Anterior cingulate cortex (tissue), 58 donors: Measurements from ENCODE around the gene DGKB.

Experiments used
- DNase-seq, 58 donors: peaks; one replicate each; lab custom pipeline; 2025; lab: John Stamatoyannopoulos, UW

DGKB gene

GRCh38 chr7:14828053-14828452, 74.5 kb downstream of the DGKB start:
- DNase-seq: no peak

- DNase-seq: no peak
These were observed 76.1 kb downstream of the DGKB start for GRCh38 chr7:14826426-14826825.

- no peak for DNase-seq
These were observed 76.6 kb downstream of the DGKB start for GRCh38 chr7:14825912-14826311.

DNA sequence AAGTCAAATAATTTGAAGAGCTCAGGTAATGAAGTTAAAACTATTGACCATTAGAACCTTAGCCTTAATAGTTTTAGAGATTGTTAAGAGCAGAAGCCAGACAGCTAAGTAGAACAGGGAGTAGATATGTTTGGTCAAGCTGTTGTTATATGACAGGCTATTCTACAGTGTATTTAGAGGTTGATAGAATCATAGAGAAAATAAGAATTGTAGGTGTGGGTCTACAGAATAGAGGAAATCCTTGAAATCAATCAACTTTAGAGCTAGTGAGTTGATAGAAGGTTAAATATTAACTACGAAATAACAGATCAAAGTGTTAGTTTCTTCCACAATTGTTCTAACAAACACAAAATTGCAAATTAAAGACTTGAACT, 80.1 kb downstream of the DGKB start:
- no peak for DNase-seq

DNA sequence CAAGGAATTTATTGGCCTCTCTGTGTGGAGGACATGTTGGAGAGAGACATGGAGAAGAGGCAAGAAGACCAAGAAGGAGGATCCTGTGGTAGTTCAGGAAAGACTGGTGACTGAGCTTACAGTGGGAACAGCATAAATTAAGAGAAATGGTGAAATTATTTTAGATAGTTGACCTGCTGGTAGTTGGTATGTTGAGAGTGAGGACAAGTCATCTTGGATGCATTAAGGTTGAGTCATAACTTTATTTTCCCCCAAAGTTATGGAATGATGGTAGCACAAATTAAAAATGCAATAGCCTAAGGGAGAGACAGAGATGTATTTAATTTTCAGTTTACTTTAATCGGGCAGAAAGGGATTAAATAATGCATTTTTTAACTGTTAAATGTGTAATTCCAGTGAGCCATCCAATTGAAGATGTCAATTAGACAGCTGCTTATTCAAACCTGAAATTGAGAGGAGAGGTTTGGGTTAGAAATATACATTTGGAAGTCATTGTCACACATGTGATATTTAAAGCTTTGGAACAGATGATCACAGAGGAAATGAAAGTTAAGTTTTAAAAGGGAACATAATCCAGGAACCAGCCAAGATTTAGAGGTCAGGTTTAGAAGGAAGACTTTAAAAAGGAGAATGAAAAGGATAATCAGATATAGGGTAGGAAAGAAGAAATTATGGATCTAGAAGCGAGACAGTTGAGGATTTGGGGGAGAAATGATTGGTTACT, 80.6 kb downstream of the DGKB start:
- DNase-seq: no peak

GRCh38 chr7:14818871-14819270, 83.7 kb downstream of the DGKB start:
- DNase-seq: no peak

- no peak for DNase-seq
These were observed 84.5 kb downstream of the DGKB start for GRCh38 chr7:14817829-14818614.

GRCh38 chr7:14807507-14807906, 95.0 kb downstream of the DGKB start:
- DNase-seq: no peak

DNA sequence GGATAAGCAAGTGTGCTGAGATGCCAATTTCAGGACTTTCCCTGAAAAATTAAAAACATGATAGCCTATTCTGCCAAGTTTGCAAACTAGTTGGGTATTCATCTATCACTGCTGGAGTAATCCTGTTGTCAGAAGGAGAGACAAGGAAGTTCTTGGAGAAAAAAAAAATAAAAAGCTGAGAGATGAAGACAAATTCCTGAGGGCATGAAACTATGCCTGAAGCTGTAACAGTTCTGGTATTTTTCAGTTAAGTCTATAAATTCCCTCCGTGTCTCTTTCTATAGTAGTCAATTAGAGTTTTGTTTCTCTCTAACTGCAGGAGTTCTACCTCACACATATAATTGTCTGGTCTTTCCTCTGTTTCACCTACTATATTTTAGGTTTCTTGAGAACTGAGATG, 95.7 kb downstream of the DGKB start:
- DNase-seq: no peak

DNA sequence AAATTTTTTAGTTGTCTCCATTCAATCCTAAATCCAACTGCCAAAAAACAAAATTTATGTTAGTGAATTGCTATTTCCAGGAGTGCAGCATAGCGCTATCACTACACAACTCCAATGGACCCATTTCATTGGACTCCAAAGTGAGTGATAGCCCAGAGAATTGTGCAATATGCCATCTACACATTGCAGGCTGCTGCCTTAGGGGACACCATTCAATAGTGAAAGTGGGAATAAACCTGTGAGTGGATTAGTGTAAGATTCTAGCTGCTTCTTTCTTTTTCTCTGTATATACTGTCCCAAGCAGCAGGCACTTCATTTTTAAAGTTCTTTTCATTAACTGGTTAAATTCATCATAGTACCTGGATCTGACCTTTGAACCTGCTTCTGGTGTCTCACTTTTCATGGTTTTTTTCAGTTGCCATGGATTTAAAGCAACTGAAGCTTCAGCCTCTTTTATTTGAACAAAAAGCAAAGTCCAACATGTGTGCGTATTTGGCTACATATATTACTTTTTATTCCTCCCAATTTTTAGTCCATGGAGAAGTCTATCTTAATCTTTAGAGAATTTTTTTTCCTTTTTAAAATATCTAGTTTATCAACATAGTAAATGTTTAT, 97.3 kb downstream of the DGKB start:
- DNase-seq: no peak

GRCh38 chr7:14800664-14801063, 101.9 kb downstream of the DGKB start:
- DNase-seq: no peak

GRCh38 chr7:14793151-14793550, 109.4 kb downstream of the DGKB start:
- no peak for DNase-seq

GRCh38 chr7:14787551-14787950, 115.0 kb downstream of the DGKB start:
- no peak for DNase-seq

DNA sequence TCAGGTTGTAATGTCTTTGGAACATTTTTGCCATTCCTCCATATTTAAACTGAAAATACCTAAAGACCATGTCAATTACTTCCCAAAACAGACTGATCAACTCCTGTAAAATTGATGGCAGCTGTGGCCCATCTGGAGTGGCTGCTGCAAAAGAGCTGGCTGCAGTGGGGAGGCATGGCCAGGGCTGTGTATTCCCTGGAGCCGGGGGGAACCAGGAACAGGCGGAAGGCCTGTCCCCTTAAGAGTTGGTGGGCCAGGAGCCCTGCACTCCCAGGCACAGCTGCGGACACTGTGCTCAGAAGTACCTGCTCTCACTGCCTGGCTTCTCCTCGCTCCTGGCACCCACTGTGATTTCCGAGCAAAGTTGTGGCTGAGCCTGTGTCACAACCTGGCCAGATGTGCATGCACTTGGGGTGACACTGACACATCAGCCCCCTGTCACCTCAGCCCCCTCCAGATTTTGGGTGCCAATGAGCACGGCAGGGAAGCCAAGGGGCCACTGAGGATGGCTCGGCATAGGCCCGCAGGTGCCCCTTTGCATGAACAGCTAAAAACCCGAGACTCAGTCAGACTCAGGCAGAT, 116.1 kb downstream of the DGKB start:
- no peak for DNase-seq

GRCh38 chr7:14777806-14778205, 124.7 kb downstream of the DGKB start:
- DNase-seq: no peak

- no peak for DNase-seq
These were observed 126.3 kb downstream of the DGKB start for GRCh38 chr7:14776266-14776665.

- DNase-seq: no peak
These were observed 128.8 kb downstream of the DGKB start for GRCh38 chr7:14773729-14774271.

- DNase-seq: no peak
These were observed 131.9 kb downstream of the DGKB start for GRCh38 chr7:14770614-14771013.

DNA sequence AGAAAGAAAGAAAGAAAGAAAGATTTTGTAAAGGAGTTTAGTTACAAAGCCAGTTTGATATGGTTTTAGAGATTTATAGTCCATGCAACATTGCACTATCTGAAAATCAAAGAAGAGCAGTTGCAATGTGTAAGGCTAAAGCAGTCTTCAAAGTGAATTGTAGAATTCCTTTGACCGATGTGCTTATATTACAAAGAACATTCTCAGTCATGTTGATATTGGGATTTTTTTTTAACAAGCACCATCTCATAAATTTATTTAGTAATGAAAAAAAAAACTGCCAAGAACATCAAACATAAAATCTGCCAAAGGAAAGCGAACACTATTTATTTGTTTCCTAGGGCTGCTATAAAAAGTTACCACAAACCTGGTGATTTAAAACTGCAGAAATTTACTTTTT, 133.3 kb downstream of the DGKB start:
- no peak for DNase-seq

GRCh38 chr7:14767716-14768425, 134.7 kb downstream of the DGKB start:
- DNase-seq: no peak
